ENCODE data around the gene FAM83E. TPM values are rescaled to one million over a fixed set of nuclear protein-coding genes. Genes with fewer than 3 reads are reported as not detected.

FAM83E gene
- total and polyA plus RNA-seq, 2 experiments from 2014 or later: 1.0 to 2.3 TPM

- peaks cover 40% of the 10 kb centered on the region for H3K79me2 ChIP-seq (replicated peaks; ENCODE audit: insufficient read depth)
- peaks cover 21% of the 10 kb centered on the region for H4K20me1 ChIP-seq (replicated peaks; ENCODE audit: insufficient read depth)
These were observed 3.5 kb upstream of the FAM83E start for GRCh38 chr19:48618278-48618915.

More at GRCh38 chr19:48618278-48618915, 3.5 kb upstream of the FAM83E start:
- H3K9me3 Mint-ChIP-seq: no peaks in the 10 kb centered on the region; the same call in 1 of the 3 replicates
- no peak overlapping the region for H2AFZ ChIP-seq
- no peaks in the 10 kb centered on the region for H3K9me2 ChIP-seq (ENCODE audit: insufficient read depth)
- TF ChIP-seq JUNB (IDR thresholded peaks at IDR 0.05; ENCODE audit: unreplicated experiment) (no peak), EZH2phosphoT487 (IDR thresholded peaks at IDR 0.05; ENCODE audit: unreplicated experiment) (no peak), CREB1 (CRISPR knock-in tag; IDR thresholded peaks at IDR 0.05; ENCODE audit: low read depth) (no peak), STAT1 (IDR thresholded peaks at IDR 0.05; ENCODE audit: unreplicated experiment) (no peak), ZNF114 (CRISPR knock-in tag; IDR thresholded peaks at IDR 0.05) (no peak), ZNF331 (CRISPR knock-in tag; IDR thresholded peaks at IDR 0.05; ENCODE audit: low read depth) (no peak), ETS1 (IDR thresholded peaks at IDR 0.05) (no peak), REST (IDR thresholded peaks at IDR 0.05; ENCODE audit: unreplicated experiment) (no peak), NANOG (IDR thresholded peaks at IDR 0.05; ENCODE audit: borderline replicate concordance) (no peak), EZH2 (IDR thresholded peaks at IDR 0.05; ENCODE audit: low read depth, unreplicated experiment) (no peak), POLR2AphosphoS5 (IDR thresholded peaks at IDR 0.05; ENCODE audit: low read depth) (no peak), CTCF (conservative IDR thresholded peaks at IDR 0.05; ENCODE audit: low read depth in 2 of 2) (no peak), ZNF462 (CRISPR knock-in tag; IDR thresholded peaks at IDR 0.05) (no peak)
- peaks cover 32% of the 10 kb centered on the region for H3K36me3 ChIP-seq (ENCODE audit: insufficient read depth)
- H3K27ac Mint-ChIP-seq: peak overlapping the region; percentile 98
- peaks cover 54% of the 10 kb centered on the region for H3K36me3 Mint-ChIP-seq (ENCODE audit: low read depth)
- H3K4me1 ChIP-seq (ENCODE audit: insufficient read depth): peaks cover 41% of the 10 kb centered on the region
- peak overlapping the region; percentile 99 for H3K27ac ChIP-seq (ENCODE audit: low read depth)
- ATAC-seq (no peak), DNase-seq (ENCODE audit: low spot score) (no peak)
- peak overlapping the region; percentile 97 for H3K4me3 ChIP-seq
- peak overlapping the region; percentile 93 for H3K4me3 Mint-ChIP-seq
- H3K27me3 Mint-ChIP-seq (ENCODE audit: insufficient read depth, low read depth, poor library complexity): peaks cover 38% of the 10 kb centered on the region
- H3K4me1 Mint-ChIP-seq: peaks cover 51% of the 10 kb centered on the region
- H3F3A ChIP-seq (replicated peaks; ENCODE audit: low read depth): peaks cover 51% of the 10 kb centered on the region
- H3K4me2 ChIP-seq: peak overlapping the region; percentile 99
- H3K27me3 ChIP-seq (ENCODE audit: insufficient read depth): no peaks in the 10 kb centered on the region
